Smooth muscle cell (in vitro differentiated cells): Measurements from ENCODE around the gene TM9SF2. TPM values are rescaled to one million over a fixed set of nuclear protein-coding genes. Genes with fewer than 3 reads are reported as not detected.

Experiments used
- DNase-seq: peaks from one replicate; lab custom pipeline; 2025; ENCODE audit not compliant: unreplicated experiment; lab: John Stamatoyannopoulos, UW
- H2AFZ ChIP-seq: fragments of 200-600 bp; sonication (generic); 2 replicates; pipeline ENCODE4 v1.6.0; 2016; ENCODE audit warnings: antibody characterized with exemption, low read depth, mild to moderate bottlenecking
- H3F3A ChIP-seq: fragments of 200-600 bp; sonication (generic); 2 replicates; pipeline ENCODE4 v1.6.0; 2017; ENCODE audit warnings: antibody characterized with exemption, low read depth
- H3K27ac ChIP-seq: fragments of 200-600 bp; sonication (generic); 2 replicates; pipeline ENCODE4 v1.5.1; 2016; ENCODE audit warnings: low read depth, mild to moderate bottlenecking
- H3K27me3 ChIP-seq: fragments of 200-600 bp; sonication (generic); 2 replicates; pipeline ENCODE4 v1.6.1; 2016; ENCODE audit warnings: low read depth, mild to moderate bottlenecking
- H3K36me3 ChIP-seq: fragments of 200-600 bp; sonication (generic); 2 replicates; pipeline ENCODE4 v1.5.1; 2016; ENCODE audit warnings: low read depth
- H3K4me1 ChIP-seq: fragments of 200-600 bp; sonication (generic); 2 replicates; pipeline ENCODE4 v1.5.1; 2016; ENCODE audit warnings: low read depth
- H3K4me2 ChIP-seq: fragments of 200-600 bp; sonication (generic); 2 replicates; pipeline ENCODE4 v1.6.0; 2016; ENCODE audit warnings: mild to moderate bottlenecking
- H3K4me3 ChIP-seq: fragments of 200-600 bp; sonication (generic); 2 replicates; pipeline ENCODE4 v1.5.1; 2016; ENCODE audit warnings: mild to moderate bottlenecking
- H3K79me2 ChIP-seq: fragments of 200-600 bp; sonication (generic); 2 replicates; pipeline ENCODE4 v1.6.0; 2016; ENCODE audit warnings: low read depth, mild to moderate bottlenecking
- H3K9ac ChIP-seq: fragments of 200-600 bp; sonication (generic); 2 replicates; pipeline ENCODE4 v1.6.0; 2016; ENCODE audit warnings: low read depth
- H3K9me3 ChIP-seq: fragments of 200-600 bp; sonication (generic); replicated peaks from 2 replicates; pipeline ENCODE4 v1.5.1; 2016; ENCODE audit warnings: low read depth
- H4K20me1 ChIP-seq: fragments of 200-600 bp; sonication (generic); 2 replicates; pipeline ENCODE4 v1.6.0; 2016; ENCODE audit warnings: low read depth
- WGBS: methylation state at CpG from one replicate; pipeline ENCODE4 v1.1.7; 2016; ENCODE audit warnings: low lambda C conversion rate; 5-methylcytosine and 5-hydroxymethylcytosine counted together
- polyA plus RNA-seq: library from polyadenylated mRNA; unstranded; fragments of >200 nt; fragmentation: Nextera tagmentation; extraction: Ambion mirVana; gene quantifications from 2 replicates; pipeline ENCODE4 v1.2.1, GENCODE V29; 2016
- total RNA-seq: library from RNA; depleted of rRNA; stranded (reverse); fragments of >200 nt; gene quantifications from 2 replicates; pipeline ENCODE4 v1.2.3, GENCODE V29; 2014
- TF ChIP-seq, protein P1 (sequence below): fragments of 200-600 bp; sonication (generic); IDR thresholded peaks from 2 replicates; pipeline ENCODE4 v1.5.1; 2017; ENCODE audit warnings: borderline replicate concordance, mild to moderate bottlenecking, antibody characterized with exemption; ENCODE audit not compliant: insufficient read depth, poor library complexity, severe bottlenecking

TM9SF2 gene
- total and polyA plus RNA-seq, 2 experiments from 2014 or later = 195 to 272 TPM

DNA sequence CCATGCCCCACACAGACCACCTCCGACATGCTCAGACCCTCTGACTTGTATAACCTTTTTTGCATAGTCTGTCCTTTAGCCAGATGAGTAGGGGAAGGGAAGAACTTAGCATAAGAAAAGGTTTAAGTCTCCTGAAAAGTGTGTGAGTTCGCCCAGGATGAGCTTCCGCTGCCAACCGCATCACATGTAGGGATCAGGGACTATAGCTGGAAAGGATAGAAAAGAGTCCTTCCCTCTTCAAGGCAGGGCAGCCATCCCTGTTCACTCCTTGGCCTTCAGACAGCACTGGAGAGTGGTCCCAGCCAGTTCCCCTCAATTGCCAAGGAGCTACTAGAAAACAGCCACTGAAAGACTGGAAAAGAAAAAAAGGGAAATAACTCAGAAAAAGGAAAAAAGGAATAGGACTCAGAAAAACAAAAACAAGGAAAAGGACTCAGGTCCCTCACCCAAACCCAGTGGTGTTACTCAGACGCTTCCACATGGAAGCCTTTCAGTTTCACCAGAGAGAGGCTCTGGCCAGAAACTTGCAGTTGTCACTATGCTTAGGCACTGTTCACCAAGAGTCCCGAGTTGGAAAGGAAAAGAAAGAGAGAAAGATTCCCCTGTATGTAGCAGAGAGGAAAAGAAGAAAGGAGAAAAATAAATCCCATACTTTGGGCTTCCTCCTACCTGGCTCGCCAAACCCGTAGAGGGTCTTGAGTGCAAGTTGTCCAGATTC, 5.6 kb upstream of the TM9SF2 start:
- H3K27ac ChIP-seq = no peak overlapping the region
- H3F3A ChIP-seq = peaks cover 2% of the 10 kb centered on the region
- no peaks in the 10 kb centered on the region for H4K20me1 ChIP-seq
- H3K4me1 ChIP-seq = peaks cover 6% of the 10 kb centered on the region
- no peaks in the 10 kb centered on the region for H3K9me3 ChIP-seq
- TF ChIP-seq, protein P1, sequence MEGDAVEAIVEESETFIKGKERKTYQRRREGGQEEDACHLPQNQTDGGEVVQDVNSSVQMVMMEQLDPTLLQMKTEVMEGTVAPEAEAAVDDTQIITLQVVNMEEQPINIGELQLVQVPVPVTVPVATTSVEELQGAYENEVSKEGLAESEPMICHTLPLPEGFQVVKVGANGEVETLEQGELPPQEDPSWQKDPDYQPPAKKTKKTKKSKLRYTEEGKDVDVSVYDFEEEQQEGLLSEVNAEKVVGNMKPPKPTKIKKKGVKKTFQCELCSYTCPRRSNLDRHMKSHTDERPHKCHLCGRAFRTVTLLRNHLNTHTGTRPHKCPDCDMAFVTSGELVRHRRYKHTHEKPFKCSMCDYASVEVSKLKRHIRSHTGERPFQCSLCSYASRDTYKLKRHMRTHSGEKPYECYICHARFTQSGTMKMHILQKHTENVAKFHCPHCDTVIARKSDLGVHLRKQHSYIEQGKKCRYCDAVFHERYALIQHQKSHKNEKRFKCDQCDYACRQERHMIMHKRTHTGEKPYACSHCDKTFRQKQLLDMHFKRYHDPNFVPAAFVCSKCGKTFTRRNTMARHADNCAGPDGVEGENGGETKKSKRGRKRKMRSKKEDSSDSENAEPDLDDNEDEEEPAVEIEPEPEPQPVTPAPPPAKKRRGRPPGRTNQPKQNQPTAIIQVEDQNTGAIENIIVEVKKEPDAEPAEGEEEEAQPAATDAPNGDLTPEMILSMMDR = no peak
- peak overlapping the region; percentile 9 for H3K4me3 ChIP-seq
- H3K9ac ChIP-seq = no peak overlapping the region
- H3K27me3 ChIP-seq = no peaks in the 10 kb centered on the region
- no peaks in the 10 kb centered on the region for H3K36me3 ChIP-seq
- DNase-seq = no peak
- no peaks in the 10 kb centered on the region for H3K79me2 ChIP-seq
- H2AFZ ChIP-seq = peak overlapping the region; percentile 63
- WGBS = 92% methylated on average over 8 of the region's 8 CpGs
- peak overlapping the region; percentile 23 for H3K4me2 ChIP-seq

- no peak overlapping the region for H3K27ac ChIP-seq
- peak overlapping the region; percentile 9 for H3K4me3 ChIP-seq
- WGBS = 96% methylated on average over 12 of the region's 12 CpGs
- peak overlapping the region; percentile 63 for H2AFZ ChIP-seq
- TF ChIP-seq, protein P1 = no peak
- no peaks in the 10 kb centered on the region for H3K27me3 ChIP-seq
- H3F3A ChIP-seq = peaks cover 2% of the 10 kb centered on the region
- DNase-seq = no peak
- H3K9me3 ChIP-seq = no peaks in the 10 kb centered on the region
- peaks cover 7% of the 10 kb centered on the region for H3K4me1 ChIP-seq
- no peak overlapping the region for H3K9ac ChIP-seq
- H3K4me2 ChIP-seq = peak overlapping the region; percentile 23
- H3K79me2 ChIP-seq = peaks cover 1% of the 10 kb centered on the region
- H4K20me1 ChIP-seq = no peaks in the 10 kb centered on the region
- no peaks in the 10 kb centered on the region for H3K36me3 ChIP-seq
These were observed 4.8 kb upstream of the TM9SF2 start for GRCh38 chr13:99496184-99497142.

GRCh38 chr13:99498171-99499161, 2.8 kb upstream of the TM9SF2 start:
- WGBS = 8% methylated on average over 50 of the region's 50 CpGs
- H3K9me3 ChIP-seq = no peaks in the 10 kb centered on the region
- H3F3A ChIP-seq = peaks cover 2% of the 10 kb centered on the region
- no peaks in the 10 kb centered on the region for H3K36me3 ChIP-seq
- H3K4me1 ChIP-seq = peaks cover 19% of the 10 kb centered on the region
- DNase-seq = peak; percentile 82
- peak overlapping the region; percentile 89 for H2AFZ ChIP-seq
- peak overlapping the region; percentile 78 for H3K27ac ChIP-seq
- peak overlapping the region; percentile 38 for H3K9ac ChIP-seq
- TF ChIP-seq, protein P1 = no peak
- H3K4me2 ChIP-seq = peak overlapping the region; percentile 85
- peak overlapping the region; percentile 54 for H3K4me3 ChIP-seq
- no peaks in the 10 kb centered on the region for H3K27me3 ChIP-seq
- H4K20me1 ChIP-seq = peaks cover 15% of the 10 kb centered on the region
- H3K79me2 ChIP-seq = peaks cover 21% of the 10 kb centered on the region
